ENCODE measurements around the gene GINS1. TPM values are rescaled to one million over a fixed set of nuclear protein-coding genes. Genes with fewer than 3 reads are reported as not detected.

The GINS1 gene
- total and polyA plus RNA-seq, 2 of the 13 experiments (the other 11 are each of a cell fraction or from before 2014, with no cell fraction given) = 14.6 to 59.9 TPM

DNA sequence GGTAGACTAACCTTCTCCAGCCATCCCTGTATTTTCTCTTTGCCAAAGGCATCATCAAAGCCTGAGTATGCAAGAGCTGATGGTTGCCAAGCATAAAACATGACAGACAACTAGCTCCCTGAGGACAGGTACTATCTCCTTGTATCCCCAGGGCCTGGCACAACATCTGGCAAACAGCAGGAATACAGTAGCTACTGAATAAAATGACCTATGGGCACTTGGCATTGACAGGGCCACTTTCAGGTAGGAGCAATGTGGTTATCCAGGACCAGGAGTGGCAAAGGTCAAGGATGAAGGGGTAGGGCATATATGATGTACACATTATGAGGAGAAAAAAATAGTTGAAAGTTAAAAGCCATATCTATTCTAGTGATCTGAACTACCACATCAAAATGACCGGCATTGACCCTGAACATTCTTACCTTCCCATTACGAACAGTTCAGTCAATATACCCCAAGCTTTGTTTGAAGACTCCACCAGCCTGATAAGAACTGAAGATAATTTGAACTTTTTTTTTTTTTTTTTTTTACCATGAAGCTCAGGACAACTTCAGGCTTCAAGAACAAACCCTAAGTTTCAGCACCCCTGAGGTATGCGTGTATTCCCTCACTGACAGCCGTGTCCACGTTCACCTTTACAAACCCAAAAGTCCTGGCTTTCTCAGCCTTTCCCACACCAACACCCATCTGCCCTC is 29.1 kb upstream of the GINS1 start (continued):
- TF ChIP-seq, protein P1, sequence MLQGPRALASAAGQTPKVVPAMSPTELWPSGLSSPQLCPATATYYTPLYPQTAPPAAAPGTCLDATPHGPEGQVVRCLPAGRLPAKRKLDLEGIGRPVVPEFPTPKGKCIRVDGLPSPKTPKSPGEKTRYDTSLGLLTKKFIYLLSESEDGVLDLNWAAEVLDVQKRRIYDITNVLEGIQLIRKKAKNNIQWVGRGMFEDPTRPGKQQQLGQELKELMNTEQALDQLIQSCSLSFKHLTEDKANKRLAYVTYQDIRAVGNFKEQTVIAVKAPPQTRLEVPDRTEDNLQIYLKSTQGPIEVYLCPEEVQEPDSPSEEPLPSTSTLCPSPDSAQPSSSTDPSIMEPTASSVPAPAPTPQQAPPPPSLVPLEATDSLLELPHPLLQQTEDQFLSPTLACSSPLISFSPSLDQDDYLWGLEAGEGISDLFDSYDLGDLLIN (CRISPR knock-in tag; IDR thresholded peaks at IDR 0.05; ENCODE audit: borderline replicate concordance) = no peak
- TF ChIP-seq ZNF782 (CRISPR knock-in tag; IDR thresholded peaks at IDR 0.05; ENCODE audit: borderline replicate concordance) = no peak
- TF ChIP-seq ZNF44 (CRISPR knock-in tag; IDR thresholded peaks at IDR 0.05) = no peak
- no peak for TF ChIP-seq ZNF296 (CRISPR knock-in tag; conservative IDR thresholded peaks at IDR 0.05)
- no peak; the same call in 1 of the 2 replicates for TF ChIP-seq SP4 (CRISPR knock-in tag; IDR thresholded peaks at IDR 0.05)
- no peak for TF ChIP-seq REL (CRISPR knock-in tag; conservative IDR thresholded peaks at IDR 0.05)
- TF ChIP-seq, protein P2, sequence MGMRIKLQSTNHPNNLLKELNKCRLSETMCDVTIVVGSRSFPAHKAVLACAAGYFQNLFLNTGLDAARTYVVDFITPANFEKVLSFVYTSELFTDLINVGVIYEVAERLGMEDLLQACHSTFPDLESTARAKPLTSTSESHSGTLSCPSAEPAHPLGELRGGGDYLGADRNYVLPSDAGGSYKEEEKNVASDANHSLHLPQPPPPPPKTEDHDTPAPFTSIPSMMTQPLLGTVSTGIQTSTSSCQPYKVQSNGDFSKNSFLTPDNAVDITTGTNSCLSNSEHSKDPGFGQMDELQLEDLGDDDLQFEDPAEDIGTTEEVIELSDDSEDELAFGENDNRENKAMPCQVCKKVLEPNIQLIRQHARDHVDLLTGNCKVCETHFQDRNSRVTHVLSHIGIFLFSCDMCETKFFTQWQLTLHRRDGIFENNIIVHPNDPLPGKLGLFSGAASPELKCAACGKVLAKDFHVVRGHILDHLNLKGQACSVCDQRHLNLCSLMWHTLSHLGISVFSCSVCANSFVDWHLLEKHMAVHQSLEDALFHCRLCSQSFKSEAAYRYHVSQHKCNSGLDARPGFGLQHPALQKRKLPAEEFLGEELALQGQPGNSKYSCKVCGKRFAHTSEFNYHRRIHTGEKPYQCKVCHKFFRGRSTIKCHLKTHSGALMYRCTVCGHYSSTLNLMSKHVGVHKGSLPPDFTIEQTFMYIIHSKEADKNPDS (CRISPR knock-in tag; IDR thresholded peaks at IDR 0.05) = 0 out of 2 replicates have a peak, but pooled peaks have one; percentile 55
- no peak for TF ChIP-seq IKZF1 (IDR thresholded peaks at IDR 0.05)
- no peak for TF ChIP-seq PRDM10 (CRISPR knock-in tag; IDR thresholded peaks at IDR 0.05; ENCODE audit: low read depth)
- TF ChIP-seq, protein P3, sequence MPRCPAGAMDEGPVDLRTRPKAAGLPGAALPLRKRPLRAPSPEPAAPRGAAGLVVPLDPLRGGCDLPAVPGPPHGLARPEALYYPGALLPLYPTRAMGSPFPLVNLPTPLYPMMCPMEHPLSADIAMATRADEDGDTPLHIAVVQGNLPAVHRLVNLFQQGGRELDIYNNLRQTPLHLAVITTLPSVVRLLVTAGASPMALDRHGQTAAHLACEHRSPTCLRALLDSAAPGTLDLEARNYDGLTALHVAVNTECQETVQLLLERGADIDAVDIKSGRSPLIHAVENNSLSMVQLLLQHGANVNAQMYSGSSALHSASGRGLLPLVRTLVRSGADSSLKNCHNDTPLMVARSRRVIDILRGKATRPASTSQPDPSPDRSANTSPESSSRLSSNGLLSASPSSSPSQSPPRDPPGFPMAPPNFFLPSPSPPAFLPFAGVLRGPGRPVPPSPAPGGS (CRISPR knock-in tag; IDR thresholded peaks at IDR 0.05) = peak; percentile 7; the same call in 1 of the 2 replicates
- TF ChIP-seq ZNF75D (CRISPR knock-in tag; IDR thresholded peaks at IDR 0.05; ENCODE audit: borderline replicate concordance) = no peak
- TF ChIP-seq ZNF772 (CRISPR knock-in tag; IDR thresholded peaks at IDR 0.05) = peak; percentile 56
- no peak for TF ChIP-seq SCMH1 (CRISPR knock-in tag; IDR thresholded peaks at IDR 0.05; ENCODE audit: borderline replicate concordance)
- no peak for TF ChIP-seq PAWR (CRISPR knock-in tag; IDR thresholded peaks at IDR 0.05; ENCODE audit: borderline replicate concordance)
- 0 out of 2 replicates have a peak, but pooled peaks have one; percentile 25 for TF ChIP-seq MYPOP (CRISPR knock-in tag; IDR thresholded peaks at IDR 0.05)
- no peak for TF ChIP-seq MAFG (CRISPR knock-in tag; IDR thresholded peaks at IDR 0.05)
- TF ChIP-seq ZNF274 (CRISPR knock-in tag; IDR thresholded peaks at IDR 0.05) = no peak
- TF ChIP-seq, protein P4, sequence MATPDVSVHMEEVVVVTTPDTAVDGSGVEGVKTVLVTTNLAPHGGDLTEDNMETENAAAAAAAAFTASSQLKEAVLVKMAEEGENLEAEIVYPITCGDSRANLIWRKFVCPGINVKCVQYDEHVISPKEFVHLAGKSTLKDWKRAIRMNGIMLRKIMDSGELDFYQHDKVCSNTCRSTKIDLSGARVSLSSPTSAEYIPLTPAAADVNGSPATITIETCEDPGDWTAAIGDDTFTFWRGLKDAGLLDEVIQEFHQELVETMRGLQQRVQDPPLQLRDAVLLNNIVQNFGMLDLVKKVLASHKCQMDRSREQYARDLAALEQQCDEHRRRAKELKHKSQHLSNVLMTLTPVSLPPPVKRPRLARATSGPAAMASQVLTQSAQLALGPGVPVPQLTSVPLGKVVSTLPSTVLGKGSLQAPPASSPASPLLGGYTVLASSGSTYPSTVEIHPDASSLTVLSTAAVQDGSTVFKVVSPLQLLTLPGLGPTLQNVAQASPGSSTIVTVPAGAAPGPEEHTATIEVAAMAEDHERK (CRISPR knock-in tag; IDR thresholded peaks at IDR 0.05; ENCODE audit: low read depth) = no peak

All from HepG2 (cell line).